GM12878 (cell line): ENCODE measurements around the gene FADS1. TPM values are rescaled to one million over a fixed set of nuclear protein-coding genes. Genes with fewer than 3 reads are reported as not detected.

Experiments used
- ATAC-seq: fragments of 200-7000 bp; cut with Tn5 transposase; 3 replicates; pipeline ENCODE4 v1.9.1; 2020; ENCODE audit warnings: mild to moderate bottlenecking, moderate library complexity
- BruUV-seq: library from RNA; stranded (reverse); fragments of 400-500 nt; replicated peaks from 2 replicates; lab custom pipeline; 2021; lab: Mats Ljungman, UMichigan
- CTCF ChIA-PET: fragments of 300-600 bp; sonication (Branson Sonifier 250); formaldehyde crosslinking; extraction: SDS; loops from one replicate; lab custom pipeline; 2021; ENCODE audit warnings: inconsistent platforms; lab: Yijun Ruan, JAX
- POLR2A ChIA-PET: fragments of 350-600 bp; formaldehyde crosslinking; extraction: SDS; loops from one replicate; lab custom pipeline; 2021; ENCODE audit warnings: inconsistent platforms; lab: Charles Lee
- RAD21 ChIA-PET: fragments of 300-600 bp; sonication (Branson Sonifier 250); formaldehyde crosslinking; loops from one replicate; lab custom pipeline; 2023; ENCODE audit warnings: antibody characterized with exemption; ENCODE audit not compliant: unreplicated experiment; lab: Charles Lee
- SMC1A ChIA-PET: fragments of 300-600 bp; sonication (Branson Sonifier 250); formaldehyde crosslinking; loops from one replicate; lab custom pipeline; 2023; ENCODE audit not compliant: unreplicated experiment, uncharacterized antibody; lab: Charles Lee
- DNase-seq: peaks from one replicate; pipeline ENCODE4 v3.0.0-alpha.2; 2011; ENCODE audit warnings: low read depth, low spot score
- FAIRE-seq: peaks from 3 replicates; lab custom pipeline; 2011; peaks lifted over from hg19 to GRCh38; lab: Jason Lieb, UNC
- H2AFZ ChIP-seq: 2 replicates; pipeline ENCODE4 v1.6.0; 2011; ENCODE audit warnings: low read depth, low read length, control low read depth; ENCODE audit not compliant: control insufficient read depth
- H3K27ac ChIP-seq: 2 replicates; pipeline ENCODE4 v1.5.1; 2011; ENCODE audit warnings: control low read depth; ENCODE audit not compliant: control insufficient read depth, insufficient read depth
- H3K27me3 ChIP-seq, 2 experiments: replicated peaks in 1 of 2; 2 replicates each; pipeline versions ENCODE4 v1.6.0 to v1.6.1; 2011; ENCODE audit warnings: low read length in 1 of 2; ENCODE audit not compliant: control insufficient read depth in 2 of 2, insufficient read depth in 2 of 2
- H3K36me3 ChIP-seq, 2 experiments: 2 replicates each; pipeline ENCODE4 v1.5.1; 2011; ENCODE audit warnings: low read length in 1 of 2; ENCODE audit not compliant: control insufficient read depth in 2 of 2, insufficient read depth in 2 of 2
- H3K4me1 ChIP-seq: 2 replicates; pipeline ENCODE4 v1.6.1; 2011; ENCODE audit warnings: mild to moderate bottlenecking, low read length, moderate library complexity, mixed read lengths; ENCODE audit not compliant: control insufficient read depth, insufficient read depth
- H3K4me2 ChIP-seq: 2 replicates; pipeline ENCODE4 v1.6.0; 2011; ENCODE audit warnings: control low read depth; ENCODE audit not compliant: control insufficient read depth, insufficient read depth
- H3K4me3 ChIP-seq: fragments of 200-600 bp; sonication (generic); 2 replicates; pipeline ENCODE4 v1.5.1; 2016
- H3K79me2 ChIP-seq: 2 replicates; pipeline ENCODE4 v1.6.0; 2011; ENCODE audit warnings: low read length; ENCODE audit not compliant: control insufficient read depth, insufficient read depth
- H3K9ac ChIP-seq: 2 replicates; pipeline ENCODE4 v1.8.0; 2011; ENCODE audit warnings: low read length, control low read depth, mixed read lengths; ENCODE audit not compliant: control insufficient read depth, insufficient read depth
- H3K9me3 ChIP-seq: replicated peaks from 3 replicates; pipeline ENCODE4 v1.5.1; 2011; ENCODE audit warnings: mild to moderate bottlenecking, low read length; ENCODE audit not compliant: control insufficient read depth, insufficient read depth
- H4K20me1 ChIP-seq: 2 replicates; pipeline ENCODE4 v1.6.0; 2011; ENCODE audit not compliant: control insufficient read depth, insufficient read depth
- ASH2L ChIP-seq: fragments of 300-600, 200-600 bp; sonication (generic); IDR thresholded peaks from 2 replicates; pipeline ENCODE4 v1.6.1; 2017; ENCODE audit warnings: low read depth, mild to moderate bottlenecking, borderline replicate concordance
- BACH1 ChIP-seq: fragments of 450-650 bp; IDR thresholded peaks from 2 replicates; pipeline ENCODE4 v1.6.1; 2017; ENCODE audit warnings: mild to moderate bottlenecking, borderline replicate concordance
- BCL11A ChIP-seq: IDR thresholded peaks from 2 replicates; pipeline ENCODE4 v1.6.1; 2011; ENCODE audit warnings: low read depth, low read length
- BRCA1 ChIP-seq: IDR thresholded peaks from 2 replicates; pipeline ENCODE4 v1.6.1; 2011; ENCODE audit warnings: low read depth, low read length, improper control_type of control experiment
- E2F4 ChIP-seq: IDR thresholded peaks from 2 replicates; pipeline ENCODE4 v1.6.1; 2012; ENCODE audit warnings: low read depth, low read length, improper control_type of control experiment
- KLF5 ChIP-seq: fragments of 450-650 bp; IDR thresholded peaks from 2 replicates; pipeline ENCODE4 v1.6.1; 2014; ENCODE audit warnings: mild to moderate bottlenecking; ENCODE audit not compliant: partially characterized antibody
- LARP7 ChIP-seq: fragments of 450-650 bp; IDR thresholded peaks from 2 replicates; pipeline ENCODE4 v1.6.1; 2017; ENCODE audit warnings: mild to moderate bottlenecking
- NFYA ChIP-seq: IDR thresholded peaks from 2 replicates; pipeline ENCODE4 v1.6.1; 2011; ENCODE audit warnings: low read depth, mild to moderate bottlenecking, low read length, improper control_type of control experiment, borderline replicate concordance
- POLR2AphosphoS2 ChIP-seq: IDR thresholded peaks from 2 replicates; pipeline ENCODE4 v1.6.1; 2011; ENCODE audit warnings: low read depth, mild to moderate bottlenecking, low read length, improper control_type of control experiment, moderate library complexity
- SMAD5 ChIP-seq: IDR thresholded peaks from 2 replicates; pipeline ENCODE4 v1.6.1; 2016; ENCODE audit warnings: antibody characterized with exemption, low read depth
- SPI1 ChIP-seq: IDR thresholded peaks from 2 replicates; pipeline ENCODE4 v1.6.1; 2011; ENCODE audit warnings: low read depth, mild to moderate bottlenecking, low read length, moderate library complexity, borderline replicate concordance; ENCODE audit not compliant: insufficient read depth
- SREBF1 ChIP-seq: IDR thresholded peaks from 2 replicates; pipeline ENCODE4 v1.6.1; 2012; ENCODE audit warnings: mild to moderate bottlenecking, low read length
- whole genome bisulfite sequencing: methylation state at CpG from one replicate; pipeline ENCODE4 v1.1.6; 2016; ENCODE audit warnings: low lambda C conversion rate; ENCODE audit not compliant: insufficient replicate concordance, insufficient coverage; ENCODE audit errors: missing lambda C conversion rate; 5-methylcytosine and 5-hydroxymethylcytosine counted together
- in situ Hi-C: fragments of 300-500 bp; cut with MboI; formaldehyde crosslinking; loops from 9 replicates; pipeline ENCODE4 v1.14.3; 2018; ENCODE audit warnings: mixed read lengths
- intact Hi-C: fragments of 100-400 bp; cut with micrococcal nuclease; formaldehyde crosslinking; loops from one replicate; pipeline ENCODE4 v1.14.2; 2022; ENCODE audit not compliant: unreplicated experiment
- polyA plus RNA-seq, 11 experiments: library from polyadenylated mRNA; depleted of rRNA in 4 of 11; unstranded in 6 of 11; stranded (reverse) in 5 of 11; fragments of >200 nt; fragmentation: Nextera tagmentation in 4 of 11; fragmentation: Illumina TruSeq in 1 of 11; extraction: Ambion mirVana in 4 of 11; extraction: Trizol in 1 of 11; gene quantifications; 1 replicate in 1 of 11; 2 replicates in 10 of 11; pipeline versions ENCODE4 v1.2.1 to v1.2.3, GENCODE V29; 2011 to 2016; ENCODE audit warnings: inconsistent platforms in 2 of 11, missing spikeins in 2 of 11, low read depth in 1 of 11
- total RNA-seq, 4 experiments: library from RNA; depleted of rRNA in 3 of 4; stranded (reverse); fragments of >200 nt in 3 of 4; fragmentation: Illumina TruSeq in 1 of 4; extraction: Trizol in 1 of 4; gene quantifications; 2 replicates each; pipeline versions ENCODE4 v1.2.1 to v1.2.3, GENCODE V29; 2013 to 2021
- TF ChIP-seq, protein P1 (sequence below): fragments of 450-650 bp; IDR thresholded peaks from 2 replicates; pipeline ENCODE4 v1.6.1; 2017; ENCODE audit warnings: mild to moderate bottlenecking, moderate library complexity

Gene FADS1
- total and polyA plus RNA-seq, 10 of the 15 experiments (the other 5 are each of a cell fraction or from before 2014, with no cell fraction given) = 8.8 to 73.9 (median 39.0) TPM

- ChIA-PET POLR2A (interaction anchor here (1.6 kb wide), 1 partner anchor 34 kb away, joined by 3 read pairs; no protein-coding TSS in a partner anchor), SMC1A (no interaction called here), CTCF (interaction anchor here (0.6 to 1.4 kb wide), 4 partner anchors 15 to 661 kb away, joined by 3 to 10 read pairs (median 4); no protein-coding TSS in a partner anchor), RAD21 (interaction anchor here (1.1 kb wide), 1 partner anchor 35 kb away, joined by 3 read pairs; no protein-coding TSS in a partner anchor)
- Histone ChIP-seq H3K9ac (no peak overlapping the region), H3K36me3 (peaks cover 7 to 8% of the 10 kb centered on the region in 2 experiments), H4K20me1 (no peaks in the 10 kb centered on the region), H3K4me2 (no peak overlapping the region), H3K79me2 (no peaks in the 10 kb centered on the region), H2AFZ (no peak overlapping the region), H3K4me3 (no peak overlapping the region), H3K9me3 (no peaks in the 10 kb centered on the region), H3K27me3 (no peaks in the 10 kb centered on the region), H3K4me1 (no peaks in the 10 kb centered on the region; the same call in 1 of the 2 replicates), H3K27ac (no peak overlapping the region)
- BruUV-seq = no TSS peak
- ATAC-seq = no peak
- FAIRE-seq = no peak
- in situ Hi-C loops = loop anchor here (5.0 kb wide), 1 partner anchor 36 kb away; no protein-coding TSS in a partner anchor
- TF ChIP-seq, protein P1, sequence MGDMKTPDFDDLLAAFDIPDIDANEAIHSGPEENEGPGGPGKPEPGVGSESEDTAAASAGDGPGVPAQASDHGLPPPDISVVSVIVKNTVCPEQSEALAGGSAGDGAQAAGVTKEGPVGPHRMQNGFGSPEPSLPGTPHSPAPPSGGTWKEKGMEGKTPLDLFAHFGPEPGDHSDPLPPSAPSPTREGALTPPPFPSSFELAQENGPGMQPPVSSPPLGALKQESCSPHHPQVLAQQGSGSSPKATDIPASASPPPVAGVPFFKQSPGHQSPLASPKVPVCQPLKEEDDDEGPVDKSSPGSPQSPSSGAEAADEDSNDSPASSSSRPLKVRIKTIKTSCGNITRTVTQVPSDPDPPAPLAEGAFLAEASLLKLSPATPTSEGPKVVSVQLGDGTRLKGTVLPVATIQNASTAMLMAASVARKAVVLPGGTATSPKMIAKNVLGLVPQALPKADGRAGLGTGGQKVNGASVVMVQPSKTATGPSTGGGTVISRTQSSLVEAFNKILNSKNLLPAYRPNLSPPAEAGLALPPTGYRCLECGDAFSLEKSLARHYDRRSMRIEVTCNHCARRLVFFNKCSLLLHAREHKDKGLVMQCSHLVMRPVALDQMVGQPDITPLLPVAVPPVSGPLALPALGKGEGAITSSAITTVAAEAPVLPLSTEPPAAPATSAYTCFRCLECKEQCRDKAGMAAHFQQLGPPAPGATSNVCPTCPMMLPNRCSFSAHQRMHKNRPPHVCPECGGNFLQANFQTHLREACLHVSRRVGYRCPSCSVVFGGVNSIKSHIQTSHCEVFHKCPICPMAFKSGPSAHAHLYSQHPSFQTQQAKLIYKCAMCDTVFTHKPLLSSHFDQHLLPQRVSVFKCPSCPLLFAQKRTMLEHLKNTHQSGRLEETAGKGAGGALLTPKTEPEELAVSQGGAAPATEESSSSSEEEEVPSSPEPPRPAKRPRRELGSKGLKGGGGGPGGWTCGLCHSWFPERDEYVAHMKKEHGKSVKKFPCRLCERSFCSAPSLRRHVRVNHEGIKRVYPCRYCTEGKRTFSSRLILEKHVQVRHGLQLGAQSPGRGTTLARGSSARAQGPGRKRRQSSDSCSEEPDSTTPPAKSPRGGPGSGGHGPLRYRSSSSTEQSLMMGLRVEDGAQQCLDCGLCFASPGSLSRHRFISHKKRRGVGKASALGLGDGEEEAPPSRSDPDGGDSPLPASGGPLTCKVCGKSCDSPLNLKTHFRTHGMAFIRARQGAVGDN = no peak
- TF ChIP-seq SPI1 (no peak), SMAD5 (no peak), SREBF1 (no peak), LARP7 (no peak), BCL11A (no peak), BRCA1 (no peak), ASH2L (no peak), KLF5 (no peak), NFYA (no peak), BACH1 (no peak), E2F4 (no peak), POLR2AphosphoS2 (no peak)
- DNase-seq = no peak
- intact Hi-C loops = no loop called here
- 79% methylated on average over 11 of the region's 11 CpGs for WGBS
Observed at GRCh38 chr11:61782841-61783240, 34.0 kb downstream of the FADS1 start.
